Prostate gland (tissue), 1 donor: ENCODE results near the gene OR13C4.

Experiments
- POLR2A ChIP-seq: fragments of 450-650 bp; IDR thresholded peaks from one replicate; pipeline ENCODE4 v1.6.1; 2016; ENCODE audit warnings: antibody characterized with exemption, mild to moderate bottlenecking
- POLR2AphosphoS5 ChIP-seq: sonication (generic); formaldehyde crosslinking; IDR thresholded peaks from one replicate; pipeline ENCODE4 v1.6.1; 2017; ENCODE audit warnings: antibody characterized with exemption

GRCh38 chr9:104572612-104573011 lies 45.6 kb upstream of the OR13C4 start:
- TF ChIP-seq POLR2AphosphoS5 (no peak), POLR2A (no peak)
